Measurements from ENCODE around the gene SH3RF3. TPM values are rescaled to one million over a fixed set of nuclear protein-coding genes. Genes with fewer than 3 reads are reported as not detected.

The SH3RF3 gene
- polyA plus RNA-seq, 1 of the 3 experiments (the other 2 are of a cell fraction), result 1.9 TPM

DNA sequence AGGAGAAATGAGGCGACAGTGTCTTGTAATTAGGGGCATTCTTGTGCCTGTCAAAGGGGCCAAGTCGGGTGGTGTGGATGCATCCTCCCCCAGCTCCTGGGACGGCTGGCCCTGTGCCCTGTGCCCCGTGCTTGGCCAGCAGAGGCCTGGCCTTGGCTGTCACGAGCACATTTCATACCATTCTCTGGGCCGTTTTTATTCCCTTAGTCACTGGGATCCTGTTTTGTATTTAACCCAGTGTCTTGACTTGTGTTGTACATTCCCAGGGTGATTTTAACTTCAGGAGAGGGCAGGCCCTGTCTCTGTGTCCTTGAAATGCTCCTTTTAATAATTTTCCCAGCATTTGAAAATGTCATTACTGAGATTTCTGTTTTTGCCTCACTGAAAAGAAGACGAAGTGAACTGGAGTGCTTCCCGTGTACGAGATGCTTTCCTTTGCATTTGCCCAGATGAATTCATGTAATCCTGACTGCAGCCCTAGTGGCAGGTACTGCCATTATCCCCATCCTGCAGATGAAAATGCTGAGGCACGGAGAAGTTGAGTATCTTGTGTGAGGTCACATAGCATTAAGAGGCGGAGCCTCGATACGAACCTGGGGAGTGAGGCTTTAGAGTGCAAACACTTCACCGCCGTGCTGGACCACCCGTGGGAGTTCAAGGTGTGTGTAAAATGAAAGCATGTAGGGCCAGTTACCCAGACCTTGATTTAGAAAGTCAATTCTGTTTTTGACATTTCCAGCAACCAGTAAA lies 57.0 kb downstream of the SH3RF3 start (continued):
- TF ChIP-seq JUND (IDR thresholded peaks at IDR 0.05), result peak; percentile 58
- TF ChIP-seq, protein P1, sequence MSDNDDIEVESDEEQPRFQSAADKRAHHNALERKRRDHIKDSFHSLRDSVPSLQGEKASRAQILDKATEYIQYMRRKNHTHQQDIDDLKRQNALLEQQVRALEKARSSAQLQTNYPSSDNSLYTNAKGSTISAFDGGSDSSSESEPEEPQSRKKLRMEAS (IDR thresholded peaks at IDR 0.05; ENCODE audit: low read depth), result 0 out of 2 replicates have a peak, but pooled peaks have one; percentile 36
- TF ChIP-seq YY1 (IDR thresholded peaks at IDR 0.05; ENCODE audit: low read depth), result no peak
- TF ChIP-seq ELF1 (IDR thresholded peaks at IDR 0.05), result no peak
- TF ChIP-seq, protein P2, sequence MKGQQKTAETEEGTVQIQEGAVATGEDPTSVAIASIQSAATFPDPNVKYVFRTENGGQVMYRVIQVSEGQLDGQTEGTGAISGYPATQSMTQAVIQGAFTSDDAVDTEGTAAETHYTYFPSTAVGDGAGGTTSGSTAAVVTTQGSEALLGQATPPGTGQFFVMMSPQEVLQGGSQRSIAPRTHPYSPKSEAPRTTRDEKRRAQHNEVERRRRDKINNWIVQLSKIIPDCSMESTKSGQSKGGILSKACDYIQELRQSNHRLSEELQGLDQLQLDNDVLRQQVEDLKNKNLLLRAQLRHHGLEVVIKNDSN (IDR thresholded peaks at IDR 0.05; ENCODE audit: borderline replicate concordance, low read depth), result no peak
- peak; percentile 62; the same call in 1 of the 2 replicates for TF ChIP-seq RXRA (IDR thresholded peaks at IDR 0.05; ENCODE audit: borderline replicate concordance, low read depth)
- no peak for TF ChIP-seq GATA2 (CRISPR knock-in tag; IDR thresholded peaks at IDR 0.05)
- peak; percentile 25; the same call in 1 of the 2 replicates for TF ChIP-seq FOSL2 (IDR thresholded peaks at IDR 0.05; ENCODE audit: borderline replicate concordance, low read depth)
- TF ChIP-seq, protein P3, sequence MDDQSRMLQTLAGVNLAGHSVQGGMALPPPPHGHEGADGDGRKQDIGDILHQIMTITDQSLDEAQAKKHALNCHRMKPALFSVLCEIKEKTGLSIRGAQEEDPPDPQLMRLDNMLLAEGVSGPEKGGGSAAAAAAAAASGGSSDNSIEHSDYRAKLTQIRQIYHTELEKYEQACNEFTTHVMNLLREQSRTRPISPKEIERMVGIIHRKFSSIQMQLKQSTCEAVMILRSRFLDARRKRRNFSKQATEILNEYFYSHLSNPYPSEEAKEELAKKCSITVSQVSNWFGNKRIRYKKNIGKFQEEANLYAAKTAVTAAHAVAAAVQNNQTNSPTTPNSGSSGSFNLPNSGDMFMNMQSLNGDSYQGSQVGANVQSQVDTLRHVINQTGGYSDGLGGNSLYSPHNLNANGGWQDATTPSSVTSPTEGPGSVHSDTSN (IDR thresholded peaks at IDR 0.05), result peak; percentile 64
- TF ChIP-seq FOXJ3 (CRISPR knock-in tag; IDR thresholded peaks at IDR 0.05), result no peak

DNA sequence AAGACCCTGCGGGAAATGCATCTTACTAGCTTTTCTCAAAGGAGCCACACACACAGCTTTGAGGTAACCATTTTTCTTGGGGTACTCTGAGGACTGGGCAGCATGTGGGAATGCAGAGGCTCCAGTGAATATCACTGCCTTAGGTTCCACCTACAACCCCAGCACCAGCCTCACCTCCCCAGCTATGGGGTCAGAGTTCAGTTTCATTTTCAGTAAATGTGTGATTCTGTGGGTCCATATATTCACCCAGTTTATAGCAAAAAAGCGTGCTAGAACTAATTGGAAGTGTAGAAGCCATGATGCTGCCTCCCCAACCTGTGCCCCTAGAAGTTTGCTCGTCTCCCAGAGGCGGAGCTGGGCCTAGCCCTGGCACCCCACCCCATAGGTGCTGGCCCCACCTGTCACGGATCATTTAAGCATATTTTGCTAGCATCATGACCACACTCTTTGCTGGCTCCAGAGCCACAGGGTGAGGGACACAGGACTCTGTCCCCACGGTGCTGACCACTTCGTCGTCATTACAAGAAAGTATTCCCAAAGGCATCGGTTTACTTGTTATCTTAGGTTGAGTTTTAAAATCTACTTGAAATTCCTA lies 57.7 kb downstream of the SH3RF3 start:
- POLR2A ChIA-PET, result interaction anchor here (0.6 kb wide), 1 partner anchor 15 kb away, joined by 3 read pairs; no protein-coding TSS in a partner anchor
- Histone ChIP-seq H3K4me1 (ENCODE audit: control insufficient read depth in 1 of 2, insufficient read depth in 2 of 2, low read depth in 1 of 2, low read length in 1 of 2) (peaks cover 5 to 29% of the 10 kb centered on the region in 2 experiments; a peak in 2 of 4 replicates), H4K20me1 (ENCODE audit: insufficient read depth) (peaks cover 5% of the 10 kb centered on the region; the same call in 1 of the 2 replicates), H3K9me3 (no peaks in the 10 kb centered on the region), H3K9me2 (no peaks in the 10 kb centered on the region), H3K4me2 (peak overlapping the region; percentile 67; the same call in 1 of the 2 replicates), H3K4me3 (ENCODE audit: low read depth in 2 of 2, low read length in 1 of 2) (no peak overlapping the region), H3K27me3 (ENCODE audit: insufficient read depth) (no peaks in the 10 kb centered on the region), H3K9ac (peak overlapping the region; percentile 52; the same call in 1 of the 2 replicates), H3F3A (replicated peaks; ENCODE audit: insufficient read depth) (peaks cover 12% of the 10 kb centered on the region), H3K36me3 (replicated peaks in 1 of 2; ENCODE audit: control insufficient read depth in 1 of 2, insufficient read depth in 2 of 2, low read length in 1 of 2) (no peaks in the 10 kb centered on the region), H3K79me2 (ENCODE audit: insufficient read depth) (peaks cover 41% of the 10 kb centered on the region; the same call in 1 of the 2 replicates), H3K27ac (ENCODE audit: low read depth in 2 of 2, low read length in 1 of 2) (peak overlapping the region; percentile 86 to 95; a peak in 3 of 4 replicates), H2AFZ (ENCODE audit: low read depth) (no peak overlapping the region)
- CTCF ChIA-PET, result interaction anchor here (0.6 to 2.1 kb wide), 4 partner anchors 10 to 323 kb away, joined by 3 to 6 read pairs (median 4); no protein-coding TSS in a partner anchor
- WGBS (ENCODE audit: low lambda C conversion rate), result 95% methylated on average over 8 of the region's 9 CpGs
- TF ChIP-seq, protein P4, sequence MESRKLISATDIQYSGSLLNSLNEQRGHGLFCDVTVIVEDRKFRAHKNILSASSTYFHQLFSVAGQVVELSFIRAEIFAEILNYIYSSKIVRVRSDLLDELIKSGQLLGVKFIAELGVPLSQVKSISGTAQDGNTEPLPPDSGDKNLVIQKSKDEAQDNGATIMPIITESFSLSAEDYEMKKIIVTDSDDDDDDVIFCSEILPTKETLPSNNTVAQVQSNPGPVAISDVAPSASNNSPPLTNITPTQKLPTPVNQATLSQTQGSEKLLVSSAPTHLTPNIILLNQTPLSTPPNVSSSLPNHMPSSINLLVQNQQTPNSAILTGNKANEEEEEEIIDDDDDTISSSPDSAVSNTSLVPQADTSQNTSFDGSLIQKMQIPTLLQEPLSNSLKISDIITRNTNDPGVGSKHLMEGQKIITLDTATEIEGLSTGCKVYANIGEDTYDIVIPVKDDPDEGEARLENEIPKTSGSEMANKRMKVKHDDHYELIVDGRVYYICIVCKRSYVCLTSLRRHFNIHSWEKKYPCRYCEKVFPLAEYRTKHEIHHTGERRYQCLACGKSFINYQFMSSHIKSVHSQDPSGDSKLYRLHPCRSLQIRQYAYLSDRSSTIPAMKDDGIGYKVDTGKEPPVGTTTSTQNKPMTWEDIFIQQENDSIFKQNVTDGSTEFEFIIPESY (IDR thresholded peaks at IDR 0.05; ENCODE audit: borderline replicate concordance, low read depth), result no peak
- TF ChIP-seq RAD21 (IDR thresholded peaks at IDR 0.05; ENCODE audit: low read length) (no peak), GATA2 (CRISPR knock-in tag; IDR thresholded peaks at IDR 0.05) (no peak), JUND (IDR thresholded peaks at IDR 0.05) (no peak), MXI1 (IDR thresholded peaks at IDR 0.05; ENCODE audit: low read depth, low read length) (no peak), EP300 (IDR thresholded peaks at IDR 0.05; ENCODE audit: borderline replicate concordance in 1 of 2, low read depth in 1 of 2, low read length in 1 of 2) (no peak)
- TF ChIP-seq, protein P2 (IDR thresholded peaks at IDR 0.05; ENCODE audit: borderline replicate concordance, low read depth), result no peak
- TF ChIP-seq, protein P5, sequence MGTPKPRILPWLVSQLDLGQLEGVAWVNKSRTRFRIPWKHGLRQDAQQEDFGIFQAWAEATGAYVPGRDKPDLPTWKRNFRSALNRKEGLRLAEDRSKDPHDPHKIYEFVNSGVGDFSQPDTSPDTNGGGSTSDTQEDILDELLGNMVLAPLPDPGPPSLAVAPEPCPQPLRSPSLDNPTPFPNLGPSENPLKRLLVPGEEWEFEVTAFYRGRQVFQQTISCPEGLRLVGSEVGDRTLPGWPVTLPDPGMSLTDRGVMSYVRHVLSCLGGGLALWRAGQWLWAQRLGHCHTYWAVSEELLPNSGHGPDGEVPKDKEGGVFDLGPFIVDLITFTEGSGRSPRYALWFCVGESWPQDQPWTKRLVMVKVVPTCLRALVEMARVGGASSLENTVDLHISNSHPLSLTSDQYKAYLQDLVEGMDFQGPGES (IDR thresholded peaks at IDR 0.05; ENCODE audit: low read depth, low read length), result no peak
- TF ChIP-seq, protein P1 (IDR thresholded peaks at IDR 0.05; ENCODE audit: low read depth), result no peak
- TF ChIP-seq, protein P6, sequence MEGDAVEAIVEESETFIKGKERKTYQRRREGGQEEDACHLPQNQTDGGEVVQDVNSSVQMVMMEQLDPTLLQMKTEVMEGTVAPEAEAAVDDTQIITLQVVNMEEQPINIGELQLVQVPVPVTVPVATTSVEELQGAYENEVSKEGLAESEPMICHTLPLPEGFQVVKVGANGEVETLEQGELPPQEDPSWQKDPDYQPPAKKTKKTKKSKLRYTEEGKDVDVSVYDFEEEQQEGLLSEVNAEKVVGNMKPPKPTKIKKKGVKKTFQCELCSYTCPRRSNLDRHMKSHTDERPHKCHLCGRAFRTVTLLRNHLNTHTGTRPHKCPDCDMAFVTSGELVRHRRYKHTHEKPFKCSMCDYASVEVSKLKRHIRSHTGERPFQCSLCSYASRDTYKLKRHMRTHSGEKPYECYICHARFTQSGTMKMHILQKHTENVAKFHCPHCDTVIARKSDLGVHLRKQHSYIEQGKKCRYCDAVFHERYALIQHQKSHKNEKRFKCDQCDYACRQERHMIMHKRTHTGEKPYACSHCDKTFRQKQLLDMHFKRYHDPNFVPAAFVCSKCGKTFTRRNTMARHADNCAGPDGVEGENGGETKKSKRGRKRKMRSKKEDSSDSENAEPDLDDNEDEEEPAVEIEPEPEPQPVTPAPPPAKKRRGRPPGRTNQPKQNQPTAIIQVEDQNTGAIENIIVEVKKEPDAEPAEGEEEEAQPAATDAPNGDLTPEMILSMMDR (IDR thresholded peaks at IDR 0.05), result no peak
- DNase-seq, result no peak

Data from SK-N-SH (cell line).